ENCODE results near the gene GAS7.

DNA sequence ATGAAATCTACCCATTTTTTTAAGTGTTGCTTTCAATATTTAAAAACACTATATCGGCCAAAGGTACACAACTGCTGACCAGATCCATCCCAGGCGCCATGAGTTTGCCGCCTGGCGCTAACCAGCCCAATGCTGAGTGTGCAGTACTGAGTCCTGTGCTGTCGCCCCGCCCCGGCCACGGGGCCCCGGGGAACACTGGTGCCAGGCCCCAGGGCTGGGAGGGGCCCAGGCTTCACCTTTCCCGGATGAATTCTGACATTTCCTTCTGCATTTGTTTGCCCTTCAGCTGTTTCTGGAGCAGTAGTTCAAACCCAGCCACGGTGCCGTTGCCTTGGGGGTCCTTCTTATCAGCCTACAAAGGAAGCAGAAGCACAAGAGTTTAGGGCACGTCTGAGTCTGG is 255.5 kb downstream of the GAS7 start:
- TF ChIP-seq, protein P1, sequence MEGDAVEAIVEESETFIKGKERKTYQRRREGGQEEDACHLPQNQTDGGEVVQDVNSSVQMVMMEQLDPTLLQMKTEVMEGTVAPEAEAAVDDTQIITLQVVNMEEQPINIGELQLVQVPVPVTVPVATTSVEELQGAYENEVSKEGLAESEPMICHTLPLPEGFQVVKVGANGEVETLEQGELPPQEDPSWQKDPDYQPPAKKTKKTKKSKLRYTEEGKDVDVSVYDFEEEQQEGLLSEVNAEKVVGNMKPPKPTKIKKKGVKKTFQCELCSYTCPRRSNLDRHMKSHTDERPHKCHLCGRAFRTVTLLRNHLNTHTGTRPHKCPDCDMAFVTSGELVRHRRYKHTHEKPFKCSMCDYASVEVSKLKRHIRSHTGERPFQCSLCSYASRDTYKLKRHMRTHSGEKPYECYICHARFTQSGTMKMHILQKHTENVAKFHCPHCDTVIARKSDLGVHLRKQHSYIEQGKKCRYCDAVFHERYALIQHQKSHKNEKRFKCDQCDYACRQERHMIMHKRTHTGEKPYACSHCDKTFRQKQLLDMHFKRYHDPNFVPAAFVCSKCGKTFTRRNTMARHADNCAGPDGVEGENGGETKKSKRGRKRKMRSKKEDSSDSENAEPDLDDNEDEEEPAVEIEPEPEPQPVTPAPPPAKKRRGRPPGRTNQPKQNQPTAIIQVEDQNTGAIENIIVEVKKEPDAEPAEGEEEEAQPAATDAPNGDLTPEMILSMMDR (conservative IDR thresholded peaks at IDR 0.05 in 1 of 2, IDR thresholded peaks at IDR 0.05 in 1 of 2; ENCODE audit: extremely low read depth in 1 of 2, insufficient read depth in 1 of 2, low read depth in 1 of 2, low read length in 2 of 2), result no peak
- TF ChIP-seq EZH2 (IDR thresholded peaks at IDR 0.05; ENCODE audit: borderline replicate concordance, low read length), result no peak
